Adipose tissue (tissue), 3 donors: ENCODE results near the gene CD69. TPM values are rescaled to one million over a fixed set of nuclear protein-coding genes. Genes with fewer than 3 reads are reported as not detected.
"Not testable (repeated sequence)": the region's sequence is repeated elsewhere in the genome, so short reads cannot be mapped to it uniquely, and the experiment has no call there.

Experiments
- H3K27ac ChIP-seq: one replicate; pipeline ENCODE4 v1.5.1; 2013; ENCODE audit warnings: low read depth, low read length
- WGBS, 3 donors: extraction: QIAGEN DNeasy Blood & Tissue Kit; methylation state at CpG; one replicate each; pipeline ENCODE4 v1.1.7; 2013; 5-methylcytosine and 5-hydroxymethylcytosine counted together
- polyA plus RNA-seq, 3 donors: library from polyadenylated mRNA; stranded (reverse); fragments of 200-250 nt; gene quantifications; one replicate each; pipeline ENCODE4 v1.2.3, GENCODE V29; 2013
- donor health status: healthy with polysubstance abuse.
- donor health status: Bipolar disorder and iron deficiency.
- donor health status: healthy.

Gene CD69
- polyA plus RNA-seq, 3 donors: 1.2 to 9.8 (median 6.8) TPM

GRCh38 chr12:9730591-9730990 lies 30.1 kb downstream of the CD69 start:
- H3K27ac ChIP-seq: no peak overlapping the region

GRCh38 chr12:9730011-9730410 lies 30.7 kb downstream of the CD69 start:
- no peak overlapping the region for H3K27ac ChIP-seq

More at GRCh38 chr12:9730591-9730990, 30.1 kb downstream of the CD69 start:
- WGBS, 3 donors: 74 to 86% (median 78%) methylated on average over 6 of the region's 6 CpGs

GRCh38 chr12:9729082-9729481 lies 31.6 kb downstream of the CD69 start:
- H3K27ac ChIP-seq: no peak overlapping the region

More at GRCh38 chr12:9730011-9730410, 30.7 kb downstream of the CD69 start:
- WGBS, 3 donors: 68 to 79% (median 69%) methylated on average over 3 of the region's 3 CpGs

GRCh38 chr12:9727813-9728212 lies 32.9 kb downstream of the CD69 start:
- 49 to 90% (median 82%) methylated on average over 1 of the region's 1 CpG for WGBS, 3 donors
- no peak overlapping the region for H3K27ac ChIP-seq

GRCh38 chr12:9725213-9725870 lies 35.4 kb downstream of the CD69 start:
- 58 to 91% (median 67%) methylated on average over 2 of the region's 2 CpGs for whole genome bisulfite sequencing, 3 donors

GRCh38 chr12:9724023-9724422 lies 36.7 kb downstream of the CD69 start:
- no peak overlapping the region for H3K27ac ChIP-seq
- 92 to 95% (median 93%) methylated on average over 1 of the region's 1 CpG for WGBS, 3 donors

More at GRCh38 chr12:9725213-9725870, 35.4 kb downstream of the CD69 start:
- no peak overlapping the region for H3K27ac ChIP-seq

- 52 to 56% (median 53%) methylated on average over 5 of the region's 5 CpGs for WGBS, 3 donors
- H3K27ac ChIP-seq: no peak overlapping the region
Observed at GRCh38 chr12:9721394-9722092, 39.2 kb downstream of the CD69 start.

GRCh38 chr12:9719790-9720189 lies 40.9 kb downstream of the CD69 start:
- WGBS, 3 donors: 52 to 82% (median 80%) methylated on average over 1 of the region's 1 CpG
- H3K27ac ChIP-seq: no peak overlapping the region

GRCh38 chr12:9718968-9719367 lies 41.7 kb downstream of the CD69 start:
- WGBS, 3 donors: 66 to 94% (median 91%) methylated on average over 7 of the region's 7 CpGs
- no peak overlapping the region for H3K27ac ChIP-seq

- 86 to 96% (median 95%) methylated on average over 15 of the region's 15 CpGs for WGBS, 3 donors
Observed at GRCh38 chr12:9717070-9717925, 43.4 kb downstream of the CD69 start.

GRCh38 chr12:9713032-9713558 lies 47.6 kb downstream of the CD69 start:
- H3K27ac ChIP-seq: not testable (repeated sequence)
- WGBS, 3 donors: 58 to 87% (median 81%) methylated on average over 6 of the region's 6 CpGs

More at GRCh38 chr12:9717070-9717925, 43.4 kb downstream of the CD69 start:
- no peak overlapping the region for H3K27ac ChIP-seq

- no peak overlapping the region for H3K27ac ChIP-seq
- WGBS, 3 donors: 79 to 85% (median 80%) methylated on average over 1 of the region's 1 CpG
Observed at GRCh38 chr12:9711664-9712063, 49.0 kb downstream of the CD69 start.

- WGBS, 3 donors: 88 to 91% (median 89%) methylated on average over 3 of the region's 3 CpGs
Observed at GRCh38 chr12:9710584-9711375, 49.9 kb downstream of the CD69 start.

GRCh38 chr12:9708853-9709252 lies 51.8 kb downstream of the CD69 start:
- WGBS, 3 donors: 70 to 87% (median 86%) methylated on average over 3 of the region's 3 CpGs
- no peak overlapping the region for H3K27ac ChIP-seq

More at GRCh38 chr12:9710584-9711375, 49.9 kb downstream of the CD69 start:
- no peak overlapping the region for H3K27ac ChIP-seq

- no peak overlapping the region for H3K27ac ChIP-seq
- 45 to 60% (median 59%) methylated on average over 12 of the region's 12 CpGs for WGBS, 3 donors
Observed at GRCh38 chr12:9707864-9708808, 52.6 kb downstream of the CD69 start.

- H3K27ac ChIP-seq: no peak overlapping the region
Observed at GRCh38 chr12:9707356-9707755, 53.3 kb downstream of the CD69 start.

GRCh38 chr12:9706086-9706685 lies 54.5 kb downstream of the CD69 start:
- H3K27ac ChIP-seq: no peak overlapping the region
